ENCODE data around the gene AGAP1. TPM values are rescaled to one million over a fixed set of nuclear protein-coding genes. Genes with fewer than 3 reads are reported as not detected.

The AGAP1 gene
- polyA plus RNA-seq, 1 donor from 2014 or later = 17.4 TPM

DNA sequence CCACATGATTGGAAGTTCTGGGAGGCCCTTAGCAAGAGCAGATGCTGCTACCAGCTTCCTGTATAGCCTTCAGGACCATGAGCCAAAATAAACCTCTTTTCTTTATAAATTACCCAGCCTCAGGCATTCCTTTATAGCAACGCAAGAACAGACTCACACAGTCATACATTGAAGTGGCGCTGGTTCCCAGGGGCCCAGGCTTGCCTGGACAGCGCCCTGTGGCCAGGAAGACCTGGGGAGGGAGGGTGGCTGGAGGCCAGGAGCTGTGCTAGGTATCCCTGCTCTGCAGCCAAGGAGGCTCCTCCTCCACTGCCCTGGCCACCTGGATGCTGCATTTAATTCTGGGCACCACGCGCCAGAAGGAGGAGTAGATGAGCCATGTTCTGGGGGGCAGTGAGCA, 98.1 kb downstream of the AGAP1 start:
- no peak overlapping the region for H2AFZ ChIP-seq (ENCODE audit: low read depth, low read length)
- no peaks in the 10 kb centered on the region for H3K9me3 ChIP-seq (ENCODE audit: low read length)
- no peaks in the 10 kb centered on the region for H3K9me2 ChIP-seq (ENCODE audit: insufficient read depth, low read length)
- TF ChIP-seq EZH2 (IDR thresholded peaks at IDR 0.05; ENCODE audit: borderline replicate concordance, insufficient read depth, low read length, poor library complexity, severe bottlenecking) = no peak
- no peak for TF ChIP-seq RAD21 (conservative IDR thresholded peaks at IDR 0.05)
- TF ChIP-seq SMC3 (conservative IDR thresholded peaks at IDR 0.05; ENCODE audit: poor library complexity) = no peak
- TF ChIP-seq, protein P1, sequence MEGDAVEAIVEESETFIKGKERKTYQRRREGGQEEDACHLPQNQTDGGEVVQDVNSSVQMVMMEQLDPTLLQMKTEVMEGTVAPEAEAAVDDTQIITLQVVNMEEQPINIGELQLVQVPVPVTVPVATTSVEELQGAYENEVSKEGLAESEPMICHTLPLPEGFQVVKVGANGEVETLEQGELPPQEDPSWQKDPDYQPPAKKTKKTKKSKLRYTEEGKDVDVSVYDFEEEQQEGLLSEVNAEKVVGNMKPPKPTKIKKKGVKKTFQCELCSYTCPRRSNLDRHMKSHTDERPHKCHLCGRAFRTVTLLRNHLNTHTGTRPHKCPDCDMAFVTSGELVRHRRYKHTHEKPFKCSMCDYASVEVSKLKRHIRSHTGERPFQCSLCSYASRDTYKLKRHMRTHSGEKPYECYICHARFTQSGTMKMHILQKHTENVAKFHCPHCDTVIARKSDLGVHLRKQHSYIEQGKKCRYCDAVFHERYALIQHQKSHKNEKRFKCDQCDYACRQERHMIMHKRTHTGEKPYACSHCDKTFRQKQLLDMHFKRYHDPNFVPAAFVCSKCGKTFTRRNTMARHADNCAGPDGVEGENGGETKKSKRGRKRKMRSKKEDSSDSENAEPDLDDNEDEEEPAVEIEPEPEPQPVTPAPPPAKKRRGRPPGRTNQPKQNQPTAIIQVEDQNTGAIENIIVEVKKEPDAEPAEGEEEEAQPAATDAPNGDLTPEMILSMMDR (IDR thresholded peaks at IDR 0.05; ENCODE audit: poor library complexity, severe bottlenecking) = no peak
- TF ChIP-seq EP300 (conservative IDR thresholded peaks at IDR 0.05; ENCODE audit: poor library complexity, severe bottlenecking) = no peak
- TF ChIP-seq, protein P2, sequence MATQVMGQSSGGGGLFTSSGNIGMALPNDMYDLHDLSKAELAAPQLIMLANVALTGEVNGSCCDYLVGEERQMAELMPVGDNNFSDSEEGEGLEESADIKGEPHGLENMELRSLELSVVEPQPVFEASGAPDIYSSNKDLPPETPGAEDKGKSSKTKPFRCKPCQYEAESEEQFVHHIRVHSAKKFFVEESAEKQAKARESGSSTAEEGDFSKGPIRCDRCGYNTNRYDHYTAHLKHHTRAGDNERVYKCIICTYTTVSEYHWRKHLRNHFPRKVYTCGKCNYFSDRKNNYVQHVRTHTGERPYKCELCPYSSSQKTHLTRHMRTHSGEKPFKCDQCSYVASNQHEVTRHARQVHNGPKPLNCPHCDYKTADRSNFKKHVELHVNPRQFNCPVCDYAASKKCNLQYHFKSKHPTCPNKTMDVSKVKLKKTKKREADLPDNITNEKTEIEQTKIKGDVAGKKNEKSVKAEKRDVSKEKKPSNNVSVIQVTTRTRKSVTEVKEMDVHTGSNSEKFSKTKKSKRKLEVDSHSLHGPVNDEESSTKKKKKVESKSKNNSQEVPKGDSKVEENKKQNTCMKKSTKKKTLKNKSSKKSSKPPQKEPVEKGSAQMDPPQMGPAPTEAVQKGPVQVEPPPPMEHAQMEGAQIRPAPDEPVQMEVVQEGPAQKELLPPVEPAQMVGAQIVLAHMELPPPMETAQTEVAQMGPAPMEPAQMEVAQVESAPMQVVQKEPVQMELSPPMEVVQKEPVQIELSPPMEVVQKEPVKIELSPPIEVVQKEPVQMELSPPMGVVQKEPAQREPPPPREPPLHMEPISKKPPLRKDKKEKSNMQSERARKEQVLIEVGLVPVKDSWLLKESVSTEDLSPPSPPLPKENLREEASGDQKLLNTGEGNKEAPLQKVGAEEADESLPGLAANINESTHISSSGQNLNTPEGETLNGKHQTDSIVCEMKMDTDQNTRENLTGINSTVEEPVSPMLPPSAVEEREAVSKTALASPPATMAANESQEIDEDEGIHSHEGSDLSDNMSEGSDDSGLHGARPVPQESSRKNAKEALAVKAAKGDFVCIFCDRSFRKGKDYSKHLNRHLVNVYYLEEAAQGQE (IDR thresholded peaks at IDR 0.05; ENCODE audit: borderline replicate concordance) = no peak
- no peak for TF ChIP-seq POLR2AphosphoS5 (IDR thresholded peaks at IDR 0.05)
- TF ChIP-seq MXI1 (conservative IDR thresholded peaks at IDR 0.05; ENCODE audit: poor library complexity, severe bottlenecking) = no peak
- no peak for TF ChIP-seq TAF1 (IDR thresholded peaks at IDR 0.05; ENCODE audit: low read depth)
- no peaks in the 10 kb centered on the region for H3F3A ChIP-seq (ENCODE audit: insufficient read depth, low read length, poor library complexity, severe bottlenecking)
- no peak overlapping the region for H3K4me3 ChIP-seq (ENCODE audit: low read length)
- H3K79me2 ChIP-seq (replicated peaks; ENCODE audit: insufficient read depth, low read length) = peaks cover 3% of the 10 kb centered on the region
- no peak overlapping the region for H3K27ac ChIP-seq (ENCODE audit: low read length)
- no peak overlapping the region for H3K9ac ChIP-seq (ENCODE audit: low read length)
- no peaks in the 10 kb centered on the region for H3K27me3 ChIP-seq (ENCODE audit: insufficient read depth, low read depth, low read length)
- H3K36me3 ChIP-seq (ENCODE audit: insufficient read depth, low read length) = no peaks in the 10 kb centered on the region
- no peak overlapping the region for H3K4me2 ChIP-seq (ENCODE audit: low read length)
- no peaks in the 10 kb centered on the region for H4K20me1 ChIP-seq (ENCODE audit: insufficient read depth)

DNA sequence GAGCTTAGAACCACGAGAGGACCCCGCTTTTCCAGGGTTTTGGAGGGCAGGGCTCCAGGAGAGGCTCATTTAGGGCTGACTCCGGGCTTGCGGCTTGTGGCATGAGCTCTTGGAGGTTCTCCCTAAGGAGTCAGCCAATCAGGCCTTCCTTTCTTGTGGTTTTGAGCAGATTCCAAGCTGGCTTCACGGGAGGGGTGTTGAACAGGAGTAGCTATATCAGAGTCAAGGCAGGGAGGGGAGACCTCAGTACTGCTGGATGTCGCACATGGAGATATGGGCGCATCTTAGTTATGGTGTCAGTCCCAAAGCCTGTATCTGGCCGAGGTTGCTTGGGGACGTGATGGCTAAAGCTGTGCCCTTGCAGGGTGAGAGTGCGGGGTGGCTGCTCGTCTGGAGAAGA, 98.6 kb downstream of the AGAP1 start:
- Histone ChIP-seq H3F3A (ENCODE audit: insufficient read depth, low read length, poor library complexity, severe bottlenecking) (no peaks in the 10 kb centered on the region), H3K9me2 (ENCODE audit: insufficient read depth, low read length) (no peaks in the 10 kb centered on the region), H3K36me3 (ENCODE audit: insufficient read depth, low read length) (no peaks in the 10 kb centered on the region), H2AFZ (ENCODE audit: low read depth, low read length) (no peak overlapping the region), H3K79me2 (replicated peaks; ENCODE audit: insufficient read depth, low read length) (peaks cover 3% of the 10 kb centered on the region), H3K4me2 (ENCODE audit: low read length) (no peak overlapping the region), H4K20me1 (ENCODE audit: insufficient read depth) (no peaks in the 10 kb centered on the region), H3K27ac (ENCODE audit: low read length) (no peak overlapping the region), H3K27me3 (ENCODE audit: insufficient read depth, low read depth, low read length) (no peaks in the 10 kb centered on the region), H3K9me3 (ENCODE audit: low read length) (no peaks in the 10 kb centered on the region), H3K9ac (ENCODE audit: low read length) (no peak overlapping the region), H3K4me3 (ENCODE audit: low read length) (no peak overlapping the region)
- no peak for TF ChIP-seq EP300 (conservative IDR thresholded peaks at IDR 0.05; ENCODE audit: poor library complexity, severe bottlenecking)
- TF ChIP-seq, protein P2 (IDR thresholded peaks at IDR 0.05; ENCODE audit: borderline replicate concordance) = no peak
- no peak for TF ChIP-seq SMC3 (conservative IDR thresholded peaks at IDR 0.05; ENCODE audit: poor library complexity)
- TF ChIP-seq, protein P1 (IDR thresholded peaks at IDR 0.05; ENCODE audit: poor library complexity, severe bottlenecking) = no peak
- no peak for TF ChIP-seq TAF1 (IDR thresholded peaks at IDR 0.05; ENCODE audit: low read depth)
- TF ChIP-seq MXI1 (conservative IDR thresholded peaks at IDR 0.05; ENCODE audit: poor library complexity, severe bottlenecking) = no peak
- TF ChIP-seq EZH2 (IDR thresholded peaks at IDR 0.05; ENCODE audit: borderline replicate concordance, insufficient read depth, low read length, poor library complexity, severe bottlenecking) = no peak
- TF ChIP-seq POLR2AphosphoS5 (IDR thresholded peaks at IDR 0.05) = no peak
- TF ChIP-seq RAD21 (conservative IDR thresholded peaks at IDR 0.05) = no peak

Measured in neural cell (in vitro differentiated cells).